Hair follicle dermal papilla cell (primary cell): ENCODE data around the gene GLO1. TPM values are rescaled to one million over a fixed set of nuclear protein-coding genes. Genes with fewer than 3 reads are reported as not detected.

Experiments
- total RNA-seq: library from RNA; depleted of rRNA; stranded (reverse); fragments of >200 nt; gene quantifications from 2 replicates; pipeline ENCODE4 v1.2.3, GENCODE V29; 2012

The GLO1 gene
- total RNA-seq, result 109 and 112 TPM in 2 replicates

GRCh38 chr6:38702558-38703397, at the start of gene GLO1:
Gene GLO1 (minus strand): TSS chr6:38703145. CDS start chr6:38703054, 91 bp downstream.

GRCh38 chr6:38715016-38715689, 12.2 kb upstream of the GLO1 start, which contains the start of gene DNAH8:
Gene DNAH8 (plus strand): TSS chr6:38715311. CDS start chr6:38722810, 7,499 bp downstream.

GRCh38 chr6:38639498-38640215, 63.3 kb downstream of the GLO1 start, which contains the start of gene BTBD9:
Gene BTBD9 (minus strand): TSS chr6:38639929.

Other genes starting within 250 kb of the GLO1 start
- 25.0 and 26.2 TPM in 2 replicates for gene BTBD9, start 63.2 kb downstream of the GLO1 start, total RNA-seq
- under 0.01 TPM in 1 of 2 replicates, not detected in the other for gene DNAH8, start 12.2 kb upstream of the GLO1 start, total RNA-seq